Raji (cell line): Measurements from ENCODE around the gene RRP12.

ENCODE experiments used
- POLR2A ChIP-seq: IDR thresholded peaks from 2 replicates; pipeline ENCODE4 v1.6.1; 2011; ENCODE audit warnings: low read depth, low read length, control low read depth; ENCODE audit not compliant: insufficient read depth

The RRP12 gene

GRCh38 chr10:97333601-97334369, 67.4 kb downstream of the RRP12 start:
- no peak for TF ChIP-seq POLR2A

DNA sequence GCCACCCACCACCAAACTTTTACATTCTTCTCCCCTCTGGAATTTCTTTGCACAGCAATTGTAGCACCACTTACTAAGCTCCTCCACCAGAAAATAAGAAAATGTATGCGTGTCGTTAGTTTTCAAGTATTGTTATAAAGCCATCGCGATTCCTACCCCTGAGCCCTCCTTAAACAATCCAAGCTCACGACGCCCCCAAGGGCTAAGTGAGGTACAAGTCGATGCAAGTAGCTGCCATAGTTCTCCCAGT, 67.9 kb downstream of the RRP12 start:
- TF ChIP-seq POLR2A, result no peak

DNA sequence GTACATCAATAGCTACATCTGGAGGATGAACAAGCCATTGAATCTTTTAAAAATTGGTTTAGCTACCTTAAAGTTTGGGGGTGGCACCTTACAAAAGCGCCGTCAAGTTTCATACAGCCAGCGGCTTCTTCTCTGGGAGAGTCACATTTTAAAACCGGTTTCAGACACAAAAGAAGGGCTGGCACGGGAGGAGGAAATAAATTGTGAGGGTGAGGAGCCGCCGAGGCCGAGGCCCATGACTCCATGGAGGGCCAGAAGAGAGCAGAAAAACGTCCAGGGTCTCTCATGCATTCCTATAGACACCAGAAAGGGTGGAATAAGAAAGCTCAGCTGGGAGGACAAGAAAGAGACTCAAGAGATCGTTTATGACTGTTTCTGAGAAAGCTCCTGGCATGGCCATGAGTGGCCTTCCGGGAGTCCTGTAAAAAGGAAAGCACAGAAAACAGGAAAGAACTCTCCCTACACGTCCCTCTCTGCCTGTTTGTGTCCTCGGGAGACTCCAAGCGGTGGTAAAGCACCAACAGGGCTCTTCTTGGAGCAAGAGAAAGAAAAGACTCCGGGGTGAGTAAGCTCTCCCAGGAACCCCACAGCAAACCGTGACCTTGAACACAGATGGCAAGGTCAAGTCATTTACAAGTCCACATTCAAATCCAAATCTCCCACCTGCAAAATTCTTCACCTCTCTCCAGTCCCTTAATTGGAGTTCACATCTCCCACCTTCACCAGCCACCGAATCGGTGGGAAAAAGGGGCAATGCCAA, 68.4 kb downstream of the RRP12 start:
- no peak for TF ChIP-seq POLR2A

- no peak for TF ChIP-seq POLR2A
Observed at GRCh38 chr10:97331153-97331703, 69.9 kb downstream of the RRP12 start.

GRCh38 chr10:97329766-97330165, 71.4 kb downstream of the RRP12 start:
- TF ChIP-seq POLR2A, result no peak

GRCh38 chr10:97328646-97329453, 72.3 kb downstream of the RRP12 start:
- TF ChIP-seq POLR2A, result no peak

DNA sequence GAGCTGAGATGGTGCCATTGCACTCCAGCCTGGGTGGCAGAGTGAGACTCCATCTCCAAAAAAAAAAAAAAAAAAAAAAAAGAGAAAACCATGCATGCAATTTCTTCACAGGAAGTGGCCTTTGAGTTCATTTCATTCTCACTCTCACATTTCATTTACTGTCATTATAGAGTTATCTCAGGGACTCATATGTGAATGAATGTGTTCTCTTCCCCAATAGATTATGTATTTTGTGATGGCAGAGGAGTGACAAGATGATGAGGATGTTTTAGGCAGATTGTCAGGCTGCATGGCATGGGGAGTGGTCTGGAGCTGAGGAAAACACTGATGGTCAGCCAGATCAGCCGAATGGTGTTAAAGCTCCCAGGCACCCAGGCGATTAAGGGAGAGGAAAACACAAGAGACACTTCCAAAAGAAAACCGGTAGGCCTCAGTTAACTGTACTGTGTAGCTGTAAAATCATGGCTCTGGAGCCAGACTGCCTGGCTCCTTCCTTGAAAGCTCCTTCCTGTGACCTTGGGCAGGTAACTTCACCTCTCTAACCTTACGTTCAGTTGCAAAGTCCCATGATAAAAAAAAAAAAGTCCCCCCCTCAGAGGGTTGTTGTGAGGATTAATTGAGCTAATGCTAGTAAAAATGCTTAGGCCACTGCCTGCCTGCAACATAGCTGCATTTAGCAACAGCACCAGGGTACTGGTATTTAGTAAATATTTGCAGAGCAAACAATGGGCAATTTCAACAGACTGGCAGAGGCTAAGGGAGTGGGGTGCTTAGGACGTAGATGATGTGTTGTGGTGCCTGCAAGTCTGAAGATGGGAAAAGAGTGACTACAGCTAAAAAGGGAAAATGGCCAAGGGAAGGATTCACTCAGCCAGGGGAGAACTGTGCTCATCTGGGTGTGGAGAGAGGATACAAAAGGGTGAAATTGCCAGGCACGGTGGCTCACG, 73.5 kb downstream of the RRP12 start:
- no peak for TF ChIP-seq POLR2A

DNA sequence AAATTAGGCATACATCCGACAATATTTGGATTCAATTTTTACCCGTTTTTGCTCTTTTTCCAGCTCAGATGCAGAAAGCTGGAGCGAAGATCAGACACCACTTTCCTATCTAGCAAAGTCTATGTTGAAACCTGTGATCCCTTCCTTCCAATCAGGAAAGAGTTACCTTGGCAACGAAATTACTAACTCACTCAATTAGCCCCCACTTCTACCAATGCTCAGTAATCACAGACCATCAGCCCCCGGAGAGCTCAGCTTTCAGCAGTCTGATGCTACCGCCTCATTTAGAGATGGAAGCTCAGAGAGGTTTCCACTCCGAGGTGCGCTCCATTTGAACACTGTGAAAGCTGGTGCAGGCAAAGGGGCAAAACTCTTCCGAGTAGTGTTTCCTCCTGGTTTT, 75.4 kb downstream of the RRP12 start:
- TF ChIP-seq POLR2A, result no peak

GRCh38 chr10:97323501-97323900, 77.6 kb downstream of the RRP12 start:
- no peak for TF ChIP-seq POLR2A

GRCh38 chr10:97321804-97322190, 79.3 kb downstream of the RRP12 start:
- no peak for TF ChIP-seq POLR2A

DNA sequence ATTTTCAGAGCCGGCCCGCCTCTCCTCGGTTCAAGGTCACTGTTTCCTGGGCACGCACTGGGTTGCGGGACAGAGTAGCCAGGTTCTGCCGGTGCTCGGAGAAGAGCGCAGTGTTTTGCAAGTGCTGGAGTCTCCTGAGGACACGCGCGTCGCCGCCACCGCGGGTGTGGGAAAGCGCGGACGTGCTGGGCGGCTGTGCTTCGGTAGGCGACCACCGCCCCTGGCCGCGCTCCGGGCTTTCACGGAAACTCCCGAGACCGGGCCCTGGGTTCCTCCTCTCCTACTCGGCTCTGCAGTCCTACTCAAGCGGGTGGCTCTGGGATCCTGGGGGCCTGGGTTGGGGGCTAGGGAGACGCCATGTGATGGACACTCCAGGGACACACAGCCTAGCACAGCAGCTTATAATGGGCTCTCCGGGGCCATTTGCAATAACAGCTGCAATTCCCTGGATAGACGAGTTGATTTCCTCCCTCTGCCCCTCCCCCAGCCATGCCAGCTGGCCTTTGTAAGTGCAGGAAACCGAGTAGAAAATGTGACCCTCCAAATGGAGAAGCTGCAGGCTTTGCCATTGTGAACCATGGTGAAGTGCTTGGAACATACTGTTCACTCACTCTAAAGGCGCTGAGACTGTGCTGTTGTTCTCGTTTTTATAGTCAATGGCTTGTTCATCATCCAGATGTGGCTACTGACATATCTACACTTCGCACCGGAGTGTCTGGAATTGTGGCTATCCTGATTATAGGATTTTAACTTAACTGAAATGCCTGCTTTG, 79.9 kb downstream of the RRP12 start:
- no peak for TF ChIP-seq POLR2A

DNA sequence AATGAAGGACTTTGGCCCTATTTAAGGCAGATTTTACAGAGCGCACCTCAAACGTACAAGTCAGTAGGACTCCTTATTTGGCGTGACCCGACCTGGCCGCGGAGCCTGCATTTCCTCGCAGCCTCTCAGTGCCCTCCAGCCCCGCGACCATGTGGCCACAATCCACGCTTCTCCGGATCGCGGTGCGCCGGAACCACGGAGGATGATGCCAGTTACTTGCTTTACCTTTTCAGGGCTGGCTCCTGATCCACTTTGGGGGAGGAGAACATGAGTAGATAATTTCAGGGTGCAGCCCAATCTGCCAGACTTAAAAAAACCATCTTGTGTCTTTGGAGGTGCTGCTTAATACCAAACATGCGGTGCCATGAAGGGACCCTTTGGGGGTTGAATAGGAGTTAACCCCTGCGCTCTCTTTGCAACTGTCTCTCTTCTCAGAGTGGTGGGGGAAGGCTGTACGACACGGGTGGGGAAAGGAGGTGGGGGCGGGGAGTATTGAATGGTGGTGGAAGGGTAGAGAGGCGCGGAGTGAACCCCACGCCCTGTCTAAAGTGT, 80.6 kb downstream of the RRP12 start:
- no peak for TF ChIP-seq POLR2A

DNA sequence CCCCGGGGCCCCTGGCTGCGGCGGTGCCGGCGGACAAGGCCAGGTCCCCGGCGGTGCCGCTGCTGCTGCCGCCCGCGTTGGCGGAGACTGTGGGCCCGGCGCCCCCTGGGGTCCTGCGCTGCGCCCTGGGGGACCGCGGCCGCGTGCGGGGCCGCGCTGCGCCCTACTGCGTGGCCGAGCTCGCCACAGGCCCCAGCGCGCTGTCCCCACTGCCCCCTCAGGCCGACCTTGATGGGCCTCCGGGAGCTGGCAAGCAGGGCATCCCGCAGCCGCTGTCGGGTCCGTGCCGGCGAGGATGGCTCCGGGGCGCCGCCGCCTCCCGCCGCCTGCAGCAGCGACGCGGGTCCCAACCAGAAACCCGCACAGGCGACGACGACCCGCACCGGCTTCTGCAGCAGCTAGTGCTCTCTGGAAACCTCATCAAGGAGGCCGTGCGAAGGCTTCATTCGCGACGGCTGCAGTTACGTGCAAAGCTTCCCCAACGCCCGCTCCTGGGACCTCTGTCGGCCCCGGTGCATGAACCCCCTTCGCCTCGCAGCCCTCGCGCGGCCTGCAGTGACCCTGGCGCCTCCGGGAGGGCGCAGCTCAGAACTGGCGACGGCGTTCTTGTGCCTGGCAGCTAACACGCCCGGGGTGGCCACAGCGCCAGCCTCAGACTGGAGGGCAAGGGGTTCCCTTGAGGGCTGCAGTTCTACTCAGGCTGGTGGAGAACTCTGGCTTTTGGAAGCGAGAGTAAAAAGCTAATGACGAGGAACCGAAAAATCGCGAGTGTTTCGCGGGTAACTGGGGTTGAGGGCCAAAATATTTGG, 81.3 kb downstream of the RRP12 start:
- no peak for TF ChIP-seq POLR2A
